GM21576 (cell line): ENCODE measurements around the gene ASS1.

Source experiments
- ATAC-seq: cut with Tn5 transposase; IDR thresholded peaks from one replicate; pipeline ENCODE4 v1.9.1; 2021; ENCODE audit warnings: mild to moderate bottlenecking, moderate library complexity; ENCODE audit not compliant: unreplicated experiment

The ASS1 gene

GRCh38 chr9:130470950-130471349, 26.2 kb downstream of the ASS1 start:
- no peak for ATAC-seq

GRCh38 chr9:130471411-130472183, 26.8 kb downstream of the ASS1 start:
- no peak for ATAC-seq

DNA sequence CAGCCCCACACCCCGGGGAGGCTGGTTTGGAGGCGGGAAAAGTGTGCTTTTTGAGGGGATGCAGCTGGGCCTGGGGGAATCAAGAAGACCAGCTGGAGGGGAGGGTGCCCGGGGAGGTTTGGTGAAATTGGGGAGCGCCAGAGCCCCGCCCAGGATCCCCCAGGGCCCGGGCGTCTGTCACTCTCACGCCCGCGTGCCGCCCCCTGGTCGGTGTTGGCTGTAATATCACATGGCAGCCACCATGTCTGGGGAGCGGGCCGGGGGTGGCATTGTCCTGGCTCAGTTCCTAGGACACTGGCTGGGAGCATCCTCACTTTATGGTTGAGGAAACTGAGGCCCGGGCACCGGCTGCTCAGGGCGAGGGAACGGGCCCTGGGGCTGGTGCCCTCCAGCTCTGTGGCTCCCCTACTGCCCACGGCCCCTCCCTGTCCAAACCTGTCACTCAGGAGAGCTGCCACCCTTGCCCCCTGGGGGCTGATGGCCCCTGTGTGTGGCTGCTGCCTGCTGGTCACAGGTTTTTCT, 27.5 kb downstream of the ASS1 start:
- no peak for ATAC-seq

- ATAC-seq = no peak
Observed at GRCh38 chr9:130473009-130473408, 28.2 kb downstream of the ASS1 start.

- no peak for ATAC-seq
Observed at GRCh38 chr9:130473566-130473965, 28.8 kb downstream of the ASS1 start.

DNA sequence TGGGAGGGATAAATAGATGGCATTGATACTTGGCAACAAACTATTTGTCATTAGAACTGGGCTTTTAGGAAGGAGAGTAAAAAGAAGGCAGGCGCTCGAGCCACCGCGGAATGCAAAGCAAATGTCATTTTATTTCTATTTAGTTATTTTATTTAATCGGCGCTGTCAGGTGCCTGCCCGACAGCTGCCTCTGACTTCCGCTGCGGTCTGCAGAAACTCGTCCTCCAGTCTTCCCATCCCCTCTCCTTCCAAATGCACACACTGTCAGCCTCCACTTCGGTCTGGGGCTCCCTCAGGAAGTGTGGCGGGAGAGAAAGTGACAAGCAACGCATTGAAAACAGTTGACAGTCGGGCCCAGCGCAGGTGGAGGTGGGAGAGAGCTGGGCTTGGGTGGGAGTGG, 29.3 kb downstream of the ASS1 start:
- ATAC-seq = no peak

- ATAC-seq = no peak
Observed at GRCh38 chr9:130476151-130476730, 31.5 kb downstream of the ASS1 start.

- no peak for ATAC-seq
Observed at GRCh38 chr9:130477564-130477963, 32.8 kb downstream of the ASS1 start.

GRCh38 chr9:130478152-130478551, 33.4 kb downstream of the ASS1 start:
- no peak for ATAC-seq

- ATAC-seq = no peak
Observed at GRCh38 chr9:130478736-130479575, 34.2 kb downstream of the ASS1 start.

GRCh38 chr9:130479587-130479986, 34.8 kb downstream of the ASS1 start:
- ATAC-seq = no peak

- no peak for ATAC-seq
Observed at GRCh38 chr9:130480673-130481072, 35.9 kb downstream of the ASS1 start.

- no peak for ATAC-seq
Observed at GRCh38 chr9:130482463-130482862, 37.7 kb downstream of the ASS1 start.

DNA sequence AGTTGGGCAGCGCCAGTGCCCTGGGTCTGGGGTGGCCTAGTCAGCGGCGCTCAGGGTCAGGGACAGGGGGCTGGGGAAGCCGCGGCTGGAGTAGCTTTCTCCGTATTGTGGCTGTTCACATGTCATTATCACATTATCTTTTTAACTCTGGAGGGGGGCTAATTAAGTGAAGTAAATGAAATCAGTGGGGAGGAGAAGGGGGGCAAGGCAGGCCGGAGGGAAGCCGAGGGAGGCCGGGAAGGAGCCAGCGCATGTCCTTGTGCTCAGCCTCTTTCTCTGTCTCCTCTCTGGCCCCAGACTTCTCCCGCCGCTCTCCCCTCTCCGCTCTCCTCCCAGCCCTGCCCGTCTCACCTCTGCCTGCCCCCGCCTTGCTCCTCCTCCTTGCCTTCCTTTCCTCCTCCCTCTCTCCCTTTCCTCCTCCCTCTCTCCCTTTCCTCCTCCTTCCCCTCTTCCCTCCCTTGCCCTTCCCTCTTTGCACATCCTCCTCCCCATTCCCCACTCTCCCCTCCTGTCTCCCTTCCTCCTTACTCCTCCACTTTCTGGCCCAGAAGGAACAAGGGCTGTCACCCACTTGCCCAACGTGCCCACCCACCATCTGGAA, 38.7 kb downstream of the ASS1 start:
- no peak for ATAC-seq

DNA sequence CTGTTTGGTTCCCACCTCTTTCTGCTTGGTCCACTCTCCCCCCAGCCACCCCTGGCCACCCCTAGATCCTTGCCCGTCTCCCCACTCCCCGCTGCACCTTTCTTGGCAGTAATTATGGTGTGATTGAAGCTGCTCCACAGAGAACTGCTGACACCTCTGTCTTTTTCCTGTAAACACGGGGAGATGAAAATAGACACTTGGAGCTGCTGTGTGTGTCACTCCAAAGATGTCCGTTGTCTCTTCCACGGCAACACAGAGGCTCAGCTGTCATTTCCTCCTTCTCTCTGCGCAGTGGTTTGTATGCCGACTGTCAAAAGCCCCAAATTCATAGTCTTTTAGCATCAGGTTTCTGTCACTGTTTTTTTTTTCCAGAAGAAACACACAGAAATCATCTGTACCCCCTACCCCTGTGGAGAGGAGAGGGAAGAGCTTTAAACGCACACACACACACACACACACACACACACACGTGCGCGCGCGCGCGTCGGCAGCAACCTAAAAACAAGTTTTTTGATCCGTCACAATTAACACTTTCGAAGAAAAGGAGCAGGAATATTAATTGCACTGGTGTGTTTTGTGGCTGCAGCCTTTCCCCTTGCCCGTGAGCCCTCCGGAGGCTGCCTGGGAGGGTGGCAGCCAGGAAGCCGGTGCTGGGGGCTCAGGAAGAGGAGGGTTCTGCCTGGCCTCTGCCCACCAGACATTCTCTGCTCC, 39.8 kb downstream of the ASS1 start:
- no peak for ATAC-seq

GRCh38 chr9:130486103-130486502, 41.3 kb downstream of the ASS1 start:
- ATAC-seq = no peak

GRCh38 chr9:130487500-130487899, 42.7 kb downstream of the ASS1 start:
- no peak for ATAC-seq

DNA sequence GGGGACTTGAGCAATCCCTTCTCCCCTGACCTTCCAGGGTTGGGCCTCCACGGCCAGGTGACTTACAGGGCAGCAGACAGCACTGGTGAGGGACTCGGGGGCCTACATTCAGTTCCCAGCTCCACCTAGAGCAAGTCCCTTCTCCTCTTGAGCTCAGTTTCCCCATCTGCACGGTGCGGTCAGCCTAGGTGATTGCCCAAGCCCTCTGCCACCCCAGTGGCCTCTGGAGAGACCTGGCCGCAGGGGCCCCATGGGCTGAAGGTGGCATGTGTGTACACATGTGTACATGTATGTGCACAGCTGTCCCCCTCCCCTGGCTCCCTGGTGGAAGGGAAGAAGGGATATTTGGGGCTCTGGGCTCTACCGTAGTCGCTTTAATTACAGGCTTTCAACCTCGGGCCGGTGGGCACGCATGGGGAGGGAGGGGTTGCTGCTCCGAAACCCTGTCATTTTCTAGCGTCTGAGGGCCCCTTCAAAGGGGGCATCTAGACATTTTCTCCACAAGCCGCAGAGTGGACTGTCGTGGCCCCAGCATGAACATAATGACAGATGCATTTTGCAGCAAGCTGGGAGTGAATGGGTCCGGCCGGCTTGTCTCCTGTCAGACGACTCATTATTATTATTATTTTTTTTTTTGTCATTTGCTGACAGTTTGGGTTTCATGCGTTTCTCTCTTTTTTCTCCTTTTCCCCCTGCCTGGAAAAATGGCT, 44.0 kb downstream of the ASS1 start:
- ATAC-seq = no peak

- no peak for ATAC-seq
Observed at GRCh38 chr9:130490981-130491380, 46.2 kb downstream of the ASS1 start.
